Fibroblast of lung (primary cell): ENCODE data around the gene METTL25B. TPM values are rescaled to one million over a fixed set of nuclear protein-coding genes. Genes with fewer than 3 reads are reported as not detected.

ENCODE experiments used
- DNase-seq, 2 donors: peaks; one replicate each; pipeline versions ENCODE4 v3.0.0 to v3.0.0-alpha.2; 2010; ENCODE audit warnings: low read depth in 2 of 2
- H2AFZ ChIP-seq: 2 replicates; pipeline ENCODE4 v1.5.1; 2012; ENCODE audit warnings: low read length, control low read depth, inconsistent platforms
- H3K27ac ChIP-seq: 2 replicates; pipeline ENCODE4 v1.5.1; 2011; ENCODE audit warnings: low read length, control low read depth; ENCODE audit not compliant: insufficient read depth
- H3K27me3 ChIP-seq: 2 replicates; pipeline ENCODE4 v1.5.1; 2011; ENCODE audit warnings: mild to moderate bottlenecking, low read length; ENCODE audit not compliant: control insufficient read depth, insufficient read depth
- H3K36me3 ChIP-seq: 2 replicates; pipeline ENCODE4 v1.5.1; 2011; ENCODE audit warnings: low read length; ENCODE audit not compliant: control insufficient read depth, insufficient read depth
- H3K4me1 ChIP-seq: 2 replicates; pipeline ENCODE4 v1.5.1; 2011; ENCODE audit warnings: low read length; ENCODE audit not compliant: control insufficient read depth, insufficient read depth; ENCODE audit errors: extremely low read depth
- H3K4me2 ChIP-seq: 2 replicates; pipeline ENCODE4 v1.5.1; 2011; ENCODE audit warnings: low read length, control low read depth; ENCODE audit not compliant: insufficient read depth; ENCODE audit errors: extremely low read depth
- H3K4me3 ChIP-seq, 4 experiments: fragments of 200-600 bp in 1 of 4; sonication (generic) in 1 of 4; replicated peaks in 1 of 4; 2 replicates each; pipeline ENCODE4 v1.5.1; 2011 to 2016; ENCODE audit warnings: low read length in 4 of 4, low read depth in 3 of 4, mild to moderate bottlenecking in 3 of 4, control low read depth in 2 of 4, inconsistent platforms in 1 of 4, mixed read lengths in 1 of 4; ENCODE audit not compliant: insufficient read depth in 1 of 4; ENCODE audit errors: control extremely low read depth in 1 of 4
- H3K79me2 ChIP-seq: 2 replicates; pipeline ENCODE4 v1.5.1; 2012; ENCODE audit warnings: mild to moderate bottlenecking, low read length, inconsistent platforms; ENCODE audit not compliant: control insufficient read depth, insufficient read depth
- H3K9ac ChIP-seq: 2 replicates; pipeline ENCODE4 v1.5.1; 2011; ENCODE audit warnings: mild to moderate bottlenecking, low read length, control low read depth; ENCODE audit not compliant: insufficient read depth
- H3K9me3 ChIP-seq: 2 replicates; pipeline ENCODE4 v1.5.1; 2012; ENCODE audit warnings: low read depth, low read length; ENCODE audit not compliant: control insufficient read depth, insufficient read depth
- H4K20me1 ChIP-seq: 2 replicates; pipeline ENCODE4 v1.5.1; 2011; ENCODE audit warnings: low read length; ENCODE audit not compliant: control insufficient read depth, insufficient read depth; ENCODE audit errors: extremely low read depth
- CTCF ChIP-seq, 2 donors: IDR thresholded peaks in 1 of 2; conservative IDR thresholded peaks in 1 of 2; 1 replicate in 1 of 2; 2 replicates in 1 of 2; pipeline ENCODE4 v1.5.1; 2011 to 2012; ENCODE audit warnings: low read length in 2 of 2, control low read depth in 1 of 2, inconsistent platforms in 1 of 2, low read depth in 1 of 2, mild to moderate bottlenecking in 1 of 2
- EZH2 ChIP-seq: IDR thresholded peaks from 2 replicates; pipeline ENCODE4 v1.5.1; 2012; ENCODE audit warnings: low read length, control low read depth, mild to moderate bottlenecking; ENCODE audit errors: missing control alignments
- polyA plus RNA-seq, 2 donors: library from polyadenylated mRNA; depleted of rRNA in 1 of 2; stranded (reverse) in 1 of 2; unstranded in 1 of 2; fragments of >200 nt; gene quantifications; 2 replicates each; pipeline ENCODE4 v1.2.1, GENCODE V29; 2011 to 2012; ENCODE audit warnings: missing spikeins in 1 of 2
- total RNA-seq: library from RNA; depleted of rRNA; stranded (reverse); fragments of >200 nt; gene quantifications from 2 replicates; pipeline ENCODE4 v1.2.1, GENCODE V29; 2014

The METTL25B gene
- total and polyA plus RNA-seq, 2 donors (not counting 1 experiment from before 2014, with no cell fraction given): 5.5 to 17.3 TPM

DNA sequence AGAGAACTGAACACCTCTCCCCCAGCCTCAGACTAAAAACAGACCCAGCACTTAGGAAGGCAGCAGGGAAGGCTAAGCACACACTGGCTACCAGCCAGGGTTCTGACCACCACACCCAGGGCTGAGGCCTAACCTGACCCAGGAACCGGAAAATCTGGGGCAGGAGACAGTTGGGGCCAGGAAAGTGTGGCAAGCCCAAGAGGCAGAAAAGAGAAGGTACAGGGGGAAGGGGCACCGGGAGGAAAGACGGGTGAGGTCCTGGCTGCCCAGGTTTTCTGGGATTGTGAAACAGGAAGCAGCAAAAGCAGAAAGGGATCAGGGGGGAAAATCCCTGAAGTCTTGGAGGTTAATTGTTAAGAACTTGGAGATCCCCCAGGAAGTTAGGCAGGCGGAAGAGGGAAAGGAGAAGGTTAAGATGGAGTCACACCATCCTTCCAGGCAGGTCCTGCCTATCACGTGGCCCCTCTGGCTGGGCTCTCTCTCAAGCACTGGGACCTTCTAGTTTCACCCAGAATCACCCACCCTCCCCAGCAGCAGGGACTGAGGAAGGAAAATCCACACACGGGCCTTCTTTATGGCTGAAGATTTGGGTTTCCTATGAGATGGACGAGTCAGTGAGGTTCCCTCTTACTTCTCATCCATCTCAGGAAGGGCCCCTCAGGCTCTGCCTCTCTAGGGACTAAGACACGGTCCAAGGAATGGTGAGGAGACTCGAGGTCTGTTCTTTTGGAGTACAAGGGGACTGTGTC lies 20.6 kb downstream of the METTL25B start:
- Histone ChIP-seq H3K4me1 (peaks cover 38% of the 10 kb centered on the region), H3K4me2 (peak overlapping the region; percentile 84), H3K27ac (peak overlapping the region; percentile 100), H2AFZ (no peak overlapping the region), H3K27me3 (no peaks in the 10 kb centered on the region), H3K9me3 (no peaks in the 10 kb centered on the region), H3K9ac (peak overlapping the region; percentile 89), H3K4me3 (peak overlapping the region; percentile 83 to 95 (median 90)), H3K79me2 (peaks cover 77% of the 10 kb centered on the region), H3K36me3 (peaks cover 10% of the 10 kb centered on the region), H4K20me1 (no peaks in the 10 kb centered on the region)
- TF ChIP-seq EZH2: no peak
- TF ChIP-seq CTCF (conservative IDR thresholded peaks at IDR 0.05 in 1 of 2, IDR thresholded peaks at IDR 0.05 in 1 of 2; ENCODE audit: low read depth in 1 of 2, low read length in 2 of 2): no peak
- peak; percentile 41 to 70 for DNase-seq

DNA sequence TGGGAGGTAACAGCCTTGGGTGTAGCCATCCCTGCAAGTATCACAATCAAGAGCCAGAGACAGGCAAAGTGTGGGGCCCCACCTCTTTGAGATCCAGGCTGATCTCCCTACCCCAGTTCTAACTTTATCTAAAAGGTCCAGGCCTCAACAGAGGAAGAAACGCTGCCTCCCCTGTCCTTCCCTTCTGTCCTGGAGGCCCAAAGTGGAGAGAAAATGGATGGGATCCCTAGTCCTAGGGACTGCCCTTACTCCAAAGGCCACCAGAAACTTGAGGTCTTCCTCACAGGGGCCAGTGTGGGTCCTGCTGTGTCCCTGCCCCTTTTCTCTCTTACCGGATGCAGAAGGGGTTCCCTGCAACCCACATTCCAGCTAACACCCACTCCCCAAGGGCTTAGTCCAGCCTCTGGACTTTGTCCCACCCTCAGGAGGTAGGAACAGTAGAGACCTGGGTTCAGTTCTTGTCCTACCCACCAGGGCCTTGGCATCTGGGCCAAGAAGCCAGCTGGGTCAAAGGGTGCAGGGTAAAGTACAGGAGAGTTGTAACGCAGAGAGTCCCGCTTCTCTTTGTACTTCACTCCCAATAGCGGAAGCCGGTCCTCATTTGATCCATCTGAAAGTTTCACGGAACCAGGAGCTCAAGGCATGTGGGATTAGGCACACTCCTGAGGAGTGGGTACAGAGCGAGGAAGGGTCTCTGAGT lies 21.3 kb downstream of the METTL25B start:
- H2AFZ ChIP-seq: no peak overlapping the region
- H3K79me2 ChIP-seq: peaks cover 73% of the 10 kb centered on the region
- peak overlapping the region; percentile 89 for H3K9ac ChIP-seq
- H3K27ac ChIP-seq: peak overlapping the region; percentile 100
- H4K20me1 ChIP-seq: no peaks in the 10 kb centered on the region
- DNase-seq: no peak
- peak overlapping the region; percentile 83 to 95 (median 90) for H3K4me3 ChIP-seq
- no peaks in the 10 kb centered on the region for H3K9me3 ChIP-seq
- H3K27me3 ChIP-seq: no peaks in the 10 kb centered on the region
- H3K4me2 ChIP-seq: peak overlapping the region; percentile 84
- TF ChIP-seq EZH2: no peak
- peaks cover 38% of the 10 kb centered on the region for H3K4me1 ChIP-seq
- peaks cover 8% of the 10 kb centered on the region for H3K36me3 ChIP-seq

DNA sequence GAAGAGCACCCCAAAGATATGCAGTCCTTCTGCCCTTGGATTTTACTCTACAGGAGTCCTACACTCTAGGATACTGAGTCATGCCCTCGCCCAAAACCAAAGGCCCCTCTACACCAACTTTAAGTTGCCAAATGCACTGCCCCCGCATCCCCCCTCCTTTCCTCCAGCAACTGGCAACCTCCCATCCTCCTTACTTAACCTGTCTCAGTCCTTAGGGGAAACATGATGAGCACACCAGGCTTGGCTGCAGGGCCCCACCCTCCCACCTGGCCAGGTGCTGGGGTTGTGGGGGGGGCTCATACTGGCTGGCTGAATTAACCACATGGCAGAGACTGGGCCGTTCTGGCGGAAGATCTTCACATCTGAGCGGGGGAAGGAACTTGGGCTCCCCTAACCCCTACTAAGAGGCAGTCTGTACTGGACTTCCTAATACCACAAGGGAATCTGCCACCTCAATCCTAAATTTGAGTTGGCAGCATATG lies 22.0 kb downstream of the METTL25B start:
- H3K36me3 ChIP-seq: peaks cover 2% of the 10 kb centered on the region
- DNase-seq: peak in 1 of 2 donors; percentile 38
- no peaks in the 10 kb centered on the region for H3K9me3 ChIP-seq

More for the DNA sequence above, 22.0 kb downstream of the METTL25B start:
- Histone ChIP-seq H2AFZ (no peak overlapping the region), H3K4me2 (peak overlapping the region; percentile 84), H3K27me3 (no peaks in the 10 kb centered on the region), H3K27ac (peak overlapping the region; percentile 100), H3K79me2 (peaks cover 66% of the 10 kb centered on the region), H3K4me1 (peaks cover 38% of the 10 kb centered on the region), H3K9ac (peak overlapping the region; percentile 89), H4K20me1 (no peaks in the 10 kb centered on the region), H3K4me3 (peak overlapping the region; percentile 83 to 95 (median 90))
- TF ChIP-seq EZH2 (no peak), CTCF (conservative IDR thresholded peaks at IDR 0.05 in 1 of 2, IDR thresholded peaks at IDR 0.05 in 1 of 2; ENCODE audit: low read depth in 1 of 2, low read length in 2 of 2) (no peak)
